Activated CD4-positive, alpha-beta memory T cell treated with anti-CD3 and anti-CD28 coated beads for 36 hours (primary cell): Measurements from ENCODE around the gene MRPL36. TPM values are rescaled to one million over a fixed set of nuclear protein-coding genes. Genes with fewer than 3 reads are reported as not detected.

Experiments
- CTCF ChIA-PET: fragments of 350-600 bp; sonication (Branson Sonifier 250); formaldehyde crosslinking; loops from one replicate; lab custom pipeline; 2021; ENCODE audit warnings: antibody characterized with exemption, inconsistent platforms; lab: Charles Lee
- POLR2A ChIA-PET: fragments of 350-600 bp; sonication (Branson Sonifier 250); formaldehyde crosslinking; loops from one replicate; lab custom pipeline; 2021; ENCODE audit warnings: antibody characterized with exemption; lab: Charles Lee
- DNase-seq: peaks from one replicate; pipeline ENCODE4 v3.0.0-alpha.2; 2020
- H3K27ac Mint-ChIP-seq: one replicate; pipeline ENCODE4 v1.8.0; 2021; ENCODE audit warnings: mixed read lengths
- H3K27me3 Mint-ChIP-seq: one replicate; pipeline ENCODE4 v1.8.0; 2021; ENCODE audit warnings: mixed read lengths
- H3K36me3 Mint-ChIP-seq: one replicate; pipeline ENCODE4 v1.8.0; 2021; ENCODE audit warnings: mixed read lengths
- H3K4me1 Mint-ChIP-seq: one replicate; pipeline ENCODE4 v1.8.0; 2021; ENCODE audit warnings: low read depth, mixed read lengths
- H3K4me3 Mint-ChIP-seq: one replicate; pipeline ENCODE4 v1.8.0; 2021; ENCODE audit warnings: mild to moderate bottlenecking, mixed read lengths
- H3K9me3 Mint-ChIP-seq: one replicate; pipeline ENCODE4 v1.8.0; 2021; ENCODE audit warnings: mixed read lengths
- intact Hi-C: fragments of 100-400 bp; cut with micrococcal nuclease; formaldehyde crosslinking; loops from one replicate; pipeline ENCODE4 v1.15.1; 2023
- total RNA-seq, 2 experiments: library from RNA; stranded (reverse); gene quantifications; one replicate each; pipeline ENCODE4 v1.2.3, GENCODE V29; 2021

MRPL36 gene
- total RNA-seq, 2 experiments from 2014 or later, result 60.8 to 64.7 TPM

DNA sequence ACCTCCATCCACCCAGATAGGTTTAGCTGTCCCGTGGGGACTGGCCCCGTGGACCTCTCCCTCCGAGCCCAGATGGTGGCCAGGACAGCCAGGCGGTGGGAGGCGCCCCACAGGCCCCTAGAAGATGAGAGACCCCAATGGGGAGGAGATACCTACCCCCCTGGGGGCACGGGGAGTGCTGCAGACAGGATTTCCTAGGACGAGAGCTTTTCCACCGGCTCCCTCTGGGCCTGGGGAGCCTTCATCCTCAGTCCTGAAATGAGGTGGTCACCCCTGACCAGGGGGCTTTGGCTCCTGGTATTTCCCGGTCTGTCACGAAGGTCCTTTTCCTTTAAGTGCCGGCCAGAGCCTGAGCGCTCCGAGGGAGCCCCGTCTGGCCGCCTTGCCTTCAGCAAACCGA lies 46.8 kb downstream of the MRPL36 start:
- POLR2A ChIA-PET, result no interaction called here

DNA sequence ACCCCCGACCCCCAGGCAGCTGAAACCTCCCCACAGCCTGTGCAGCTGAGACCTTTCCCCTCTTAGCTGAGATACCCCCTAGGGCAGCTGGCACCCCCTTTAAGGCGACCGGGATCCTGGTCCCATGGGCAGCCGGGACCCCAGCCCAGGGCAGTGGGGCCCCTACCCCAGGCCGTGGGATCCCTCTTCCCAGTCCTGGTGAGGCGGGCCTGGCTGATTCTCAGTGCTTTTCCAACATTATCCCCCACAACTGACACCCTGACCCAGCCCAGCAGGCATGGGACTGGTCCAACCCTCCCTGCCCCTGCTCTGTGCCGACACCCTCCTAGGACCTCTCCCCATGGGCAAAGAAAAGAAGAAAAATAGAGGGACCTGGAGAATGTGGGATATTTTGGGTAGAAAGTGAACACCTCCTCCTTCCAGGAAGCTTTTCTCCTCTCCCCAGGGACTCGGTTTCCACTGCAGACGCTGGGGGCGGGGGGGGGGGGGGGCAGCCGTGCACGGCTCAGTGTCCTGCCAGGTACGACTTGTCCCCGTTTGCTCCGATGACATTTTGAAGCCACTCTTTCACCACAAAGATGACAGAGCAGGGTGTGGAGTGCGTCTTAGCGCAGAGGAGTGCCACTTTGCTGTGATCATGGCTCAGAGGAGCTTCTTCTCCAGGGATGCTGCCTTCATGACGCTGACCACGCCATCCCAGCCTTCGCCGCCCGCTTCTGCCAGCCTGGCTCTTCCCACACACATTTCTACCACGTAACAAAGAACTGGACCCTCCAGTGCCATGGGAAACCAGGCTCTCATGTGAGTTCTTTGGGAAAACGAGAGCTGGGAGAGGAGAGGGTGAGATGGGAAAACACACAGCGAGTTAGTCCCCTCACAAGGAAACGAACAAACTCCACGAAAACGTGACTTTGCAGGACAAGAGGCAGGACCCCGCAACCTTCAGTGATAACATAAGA lies 47.5 kb downstream of the MRPL36 start:
- intact Hi-C loops, result no loop called here
- Mint-ChIP-seq H3K27me3 (peaks cover 6% of the 10 kb centered on the region), H3K27ac (no peak overlapping the region), H3K4me1 (no peaks in the 10 kb centered on the region), H3K9me3 (no peaks in the 10 kb centered on the region), H3K4me3 (no peak overlapping the region), H3K36me3 (no peaks in the 10 kb centered on the region)
- POLR2A ChIA-PET, result no interaction called here
- no peak for DNase-seq
- CTCF ChIA-PET, result interaction anchor here (1.0 kb wide), 1 partner anchor 11 kb away, joined by 3 read pairs; no protein-coding TSS in a partner anchor

More for the DNA sequence above, 46.8 kb downstream of the MRPL36 start:
- Mint-ChIP-seq H3K27ac (no peak overlapping the region), H3K4me1 (no peaks in the 10 kb centered on the region), H3K9me3 (no peaks in the 10 kb centered on the region), H3K4me3 (no peak overlapping the region), H3K36me3 (no peaks in the 10 kb centered on the region), H3K27me3 (peaks cover 7% of the 10 kb centered on the region)
- peak; percentile 0 for DNase-seq
- intact Hi-C loops, result no loop called here
- CTCF ChIA-PET, result interaction anchor here (1.0 kb wide), 1 partner anchor 11 kb away, joined by 3 read pairs; no protein-coding TSS in a partner anchor

DNA sequence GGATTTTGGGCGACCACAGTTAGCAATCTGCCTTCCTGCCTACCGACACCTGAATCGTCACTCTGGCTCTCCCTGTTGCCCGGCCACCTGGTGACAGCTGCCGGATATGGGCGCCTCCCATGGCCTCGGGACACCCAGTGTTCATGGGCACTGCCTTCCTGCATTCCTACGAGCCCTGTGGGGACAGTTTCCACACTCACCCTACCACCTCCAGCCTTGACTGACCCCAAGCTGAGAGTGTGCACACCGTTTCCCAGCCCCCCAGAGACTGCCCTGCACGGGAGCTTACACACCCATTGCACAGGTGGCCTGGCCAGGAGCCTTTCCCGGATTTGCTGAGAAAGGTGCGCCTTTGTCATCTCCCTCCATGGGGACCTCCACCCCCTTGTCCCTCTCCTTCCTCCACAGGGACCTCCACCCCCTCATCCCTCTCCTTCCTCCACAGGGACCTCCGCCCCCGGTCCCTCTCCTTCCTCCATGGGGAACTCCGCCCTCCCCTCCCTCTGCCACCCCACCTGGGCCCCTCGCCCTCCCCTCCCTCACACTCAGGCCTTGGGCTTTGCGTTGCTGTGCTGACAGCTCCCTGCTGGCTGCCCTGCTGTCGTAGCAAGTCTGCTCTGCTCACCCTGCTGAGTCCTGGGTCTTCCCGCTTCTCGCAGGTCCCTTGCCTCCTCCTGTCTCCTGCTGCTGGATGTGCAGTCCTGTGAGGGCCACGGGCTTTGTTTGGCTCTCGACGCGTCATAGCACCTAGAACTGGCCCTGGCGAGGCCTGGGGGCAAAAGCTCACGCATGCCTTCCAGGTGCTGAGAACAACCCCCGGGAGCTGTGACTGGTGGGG lies 48.4 kb downstream of the MRPL36 start:
- Mint-ChIP-seq H3K4me1 (no peaks in the 10 kb centered on the region), H3K27me3 (peaks cover 6% of the 10 kb centered on the region), H3K9me3 (no peaks in the 10 kb centered on the region), H3K36me3 (no peaks in the 10 kb centered on the region), H3K27ac (no peak overlapping the region), H3K4me3 (no peak overlapping the region)
- POLR2A ChIA-PET, result no interaction called here
- intact Hi-C loops, result no loop called here
- DNase-seq, result no peak
- CTCF ChIA-PET, result no interaction called here

DNA sequence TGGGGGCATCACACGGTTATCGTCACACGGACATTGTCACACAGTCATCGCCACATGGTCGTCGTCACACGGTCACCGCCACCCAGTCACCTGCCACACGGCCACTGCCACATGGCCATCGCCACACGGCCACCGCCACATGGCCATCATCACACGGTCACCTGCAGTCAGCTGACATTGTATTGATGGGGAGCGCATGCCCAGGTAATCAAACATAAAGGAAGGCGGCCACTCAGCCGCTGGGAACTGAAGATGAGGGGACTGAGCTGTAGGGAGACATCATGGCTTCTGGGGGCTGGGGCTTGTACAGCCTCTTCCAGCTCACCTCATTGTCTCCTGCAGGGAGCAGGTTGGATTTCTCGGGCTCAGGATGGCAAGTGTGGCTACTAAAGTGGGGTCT lies 49.2 kb downstream of the MRPL36 start:
- intact Hi-C loops, result no loop called here
- Mint-ChIP-seq H3K4me1 (no peaks in the 10 kb centered on the region), H3K27me3 (peaks cover 10% of the 10 kb centered on the region), H3K36me3 (no peaks in the 10 kb centered on the region), H3K27ac (no peak overlapping the region), H3K9me3 (no peaks in the 10 kb centered on the region), H3K4me3 (no peak overlapping the region)
- ChIA-PET POLR2A (no interaction called here), CTCF (no interaction called here)
- no peak for DNase-seq

DNA sequence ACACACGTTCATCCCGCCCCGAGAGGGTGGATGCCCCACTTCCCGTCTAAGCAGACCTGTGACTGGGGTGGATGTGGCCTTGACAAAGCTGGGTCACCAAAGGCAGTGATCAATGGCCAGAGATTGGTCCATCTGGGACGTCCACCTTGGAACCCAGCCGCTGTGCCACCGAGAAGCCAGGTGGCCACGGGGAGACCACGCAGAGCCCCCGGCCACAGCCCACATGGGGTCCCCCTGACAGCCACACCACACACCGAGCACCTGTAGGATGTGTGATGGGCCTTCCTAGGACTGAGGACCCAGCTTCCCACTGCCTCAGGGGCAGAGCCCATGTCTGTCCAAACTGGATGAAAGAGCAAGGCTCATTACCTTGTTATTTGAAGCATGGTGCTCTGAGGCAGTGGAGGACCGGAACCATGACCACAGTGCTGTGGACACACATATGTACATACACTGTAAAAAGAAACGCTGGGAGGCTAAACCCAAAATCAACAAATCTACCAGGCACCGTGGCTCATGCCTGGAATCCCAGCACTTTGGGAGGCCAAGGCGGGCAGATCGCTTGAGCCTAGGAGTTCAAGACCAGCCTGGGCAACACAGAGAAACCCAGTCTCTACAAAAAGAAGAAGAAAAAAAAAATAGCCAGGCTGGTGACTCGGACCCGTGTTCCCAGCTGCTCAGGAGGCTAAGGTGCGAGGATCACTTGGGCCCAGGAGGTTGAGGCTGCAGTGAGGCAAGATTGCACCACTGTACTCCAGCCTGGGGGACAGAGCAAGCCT lies 50.1 kb downstream of the MRPL36 start:
- no peak for DNase-seq
- H3K9me3 Mint-ChIP-seq, result no peaks in the 10 kb centered on the region
- POLR2A ChIA-PET, result no interaction called here
- intact Hi-C loops, result no loop called here
- peaks cover 10% of the 10 kb centered on the region for H3K27me3 Mint-ChIP-seq
- H3K4me3 Mint-ChIP-seq, result no peak overlapping the region
- H3K4me1 Mint-ChIP-seq, result no peaks in the 10 kb centered on the region
- H3K27ac Mint-ChIP-seq, result no peak overlapping the region
- no peaks in the 10 kb centered on the region for H3K36me3 Mint-ChIP-seq
- CTCF ChIA-PET, result no interaction called here

DNA sequence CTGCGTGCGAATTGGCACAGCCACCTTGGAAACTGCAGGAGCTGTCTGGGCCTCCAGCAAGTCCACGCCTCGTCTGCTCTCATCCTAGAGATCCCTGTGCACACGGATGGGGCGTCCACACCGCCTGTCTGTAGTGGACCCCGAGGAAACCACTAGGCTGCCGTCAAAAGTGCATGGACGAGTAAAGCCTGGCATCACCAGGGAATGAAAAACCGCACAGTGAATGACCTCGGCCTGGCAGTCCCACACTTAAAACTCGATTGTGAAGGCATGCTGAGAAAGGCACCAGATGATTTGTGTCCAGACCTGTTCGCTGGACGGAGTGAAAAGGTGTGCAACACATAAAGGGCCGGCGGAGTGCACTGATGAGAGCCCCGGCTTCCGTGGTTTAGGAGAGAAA lies 50.8 kb downstream of the MRPL36 start:
- Mint-ChIP-seq H3K4me3 (no peak overlapping the region), H3K4me1 (no peaks in the 10 kb centered on the region), H3K27ac (no peak overlapping the region), H3K27me3 (peaks cover 10% of the 10 kb centered on the region), H3K36me3 (no peaks in the 10 kb centered on the region), H3K9me3 (no peaks in the 10 kb centered on the region)
- no peak for DNase-seq
- intact Hi-C loops, result no loop called here
- ChIA-PET CTCF (interaction anchor here (1.3 kb wide), 1 partner anchor 12 kb away, joined by 3 read pairs; no protein-coding TSS in a partner anchor), POLR2A (no interaction called here)

Other genes starting within 250 kb of the MRPL36 start
- 10 to 100 TPM; 38.9 to 39.5 TPM for gene NDUFS6, start 1.6 kb upstream of the MRPL36 start, total RNA-seq
- not detected for gene IRX4, start 83.1 kb upstream of the MRPL36 start, total RNA-seq